GM12872 (cell line): ENCODE data around the gene MINDY4B.

Experiments
- CTCF ChIP-seq: IDR thresholded peaks from 3 replicates; pipeline ENCODE4 v1.5.1; 2011; ENCODE audit warnings: low read depth, mild to moderate bottlenecking, low read length, moderate library complexity; ENCODE audit not compliant: insufficient read depth

The MINDY4B gene

GRCh38 chr3:150905339-150905738 is at the start of gene MINDY4B:
MINDY4B (minus strand) TSS chr3:150905439; CDS start chr3:150905439, 0 bp downstream.
- TF ChIP-seq CTCF: no peak

GRCh38 chr3:150951923-150952322 is 46.7 kb upstream of the MINDY4B start:
- TF ChIP-seq CTCF: no peak

- no peak for TF ChIP-seq CTCF
Measured at GRCh38 chr3:150945226-150946032, 40.2 kb upstream of the MINDY4B start.

- no peak for TF ChIP-seq CTCF
Measured at GRCh38 chr3:150942221-150942620, 37.0 kb upstream of the MINDY4B start.

GRCh38 chr3:150936693-150937092 is 31.5 kb upstream of the MINDY4B start:
- TF ChIP-seq CTCF: no peak

GRCh38 chr3:150933473-150933995 is 28.3 kb upstream of the MINDY4B start:
- no peak for TF ChIP-seq CTCF

GRCh38 chr3:150931745-150932144 is 26.5 kb upstream of the MINDY4B start:
- no peak for TF ChIP-seq CTCF
